Stimulated activated CD8-positive, alpha-beta memory T cell treated with anti-CD3 and anti-CD28 coated beads, Interleukin-12 subunit alpha, Interleukin-12 subunit beta, amount 100 ng/mL, for 4 hours (primary cell): Measurements from ENCODE around the gene MAP2K4.
"Not testable (repeated sequence)": the region's sequence is repeated elsewhere in the genome, so short reads cannot be mapped to it uniquely, and the experiment has no call there.

ENCODE experiments used
- DNase-seq: peaks from one replicate; pipeline ENCODE4 v3.0.0-alpha.2; 2020; ENCODE audit warnings: low read depth

Gene MAP2K4

DNA sequence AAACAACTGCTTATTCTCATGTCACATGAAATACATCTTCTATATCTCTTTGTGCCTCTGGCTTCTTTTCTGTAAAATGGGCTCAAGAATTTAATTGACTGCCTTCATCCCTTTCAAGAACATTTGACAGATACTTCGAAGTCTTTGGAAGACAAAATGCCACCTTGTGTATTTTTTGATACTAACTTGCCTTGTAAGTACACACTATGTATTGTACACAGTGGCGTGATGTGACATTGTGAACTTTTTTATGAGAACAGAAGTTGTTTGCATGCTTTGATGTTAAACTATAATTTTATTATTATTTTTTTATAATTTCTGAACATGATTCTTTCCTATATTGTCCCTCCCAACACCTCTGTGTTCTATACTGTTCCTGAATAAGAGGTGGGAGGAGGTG is 73.7 kb downstream of the MAP2K4 start:
- DNase-seq = no peak

GRCh38 chr17:12095522-12095921 is 74.8 kb downstream of the MAP2K4 start:
- no peak for DNase-seq

- no peak for DNase-seq
These were observed 76.6 kb downstream of the MAP2K4 start for GRCh38 chr17:12097326-12097725.

DNA sequence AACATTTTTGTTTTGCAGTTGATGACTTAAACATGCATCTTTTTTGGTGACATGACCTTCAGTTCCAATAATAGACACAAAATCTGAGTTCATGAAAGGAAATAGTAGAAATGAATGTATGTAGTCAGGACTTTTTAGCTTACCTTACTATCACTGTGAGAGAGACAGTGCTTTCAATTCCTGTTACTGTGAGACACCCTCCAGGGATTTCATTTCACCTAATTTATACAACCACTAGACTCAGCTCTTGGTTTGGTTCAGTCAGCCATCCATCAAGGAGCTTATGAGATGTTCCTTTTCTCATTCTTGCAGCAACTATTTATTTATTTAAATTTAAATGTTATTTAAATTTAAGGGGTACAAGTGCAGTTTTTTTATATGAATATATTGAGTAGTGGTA is 77.9 kb downstream of the MAP2K4 start:
- DNase-seq = no peak

DNA sequence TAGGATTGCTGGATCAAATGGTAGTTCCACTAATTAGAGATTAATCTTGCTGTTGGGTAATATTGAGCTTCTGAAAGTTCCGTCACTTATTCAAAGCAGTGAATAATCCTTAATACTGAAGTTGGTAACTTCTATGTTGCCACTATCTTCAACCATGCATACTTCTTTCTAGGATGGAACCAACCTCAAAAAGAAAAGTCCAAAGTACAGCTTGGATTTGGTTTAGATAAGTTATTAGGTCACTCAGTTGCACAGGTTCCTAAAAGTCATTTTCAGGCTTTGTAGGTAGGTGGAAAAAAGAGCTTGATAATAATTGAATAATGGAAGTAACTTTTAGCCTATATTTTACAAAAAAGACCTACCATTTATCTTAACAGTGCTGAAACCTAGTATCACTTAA is 78.7 kb downstream of the MAP2K4 start:
- no peak for DNase-seq

- DNase-seq = no peak
These were observed 84.2 kb downstream of the MAP2K4 start for GRCh38 chr17:12104831-12105230.

- DNase-seq = no peak
These were observed 87.2 kb downstream of the MAP2K4 start for GRCh38 chr17:12107905-12108304.

DNA sequence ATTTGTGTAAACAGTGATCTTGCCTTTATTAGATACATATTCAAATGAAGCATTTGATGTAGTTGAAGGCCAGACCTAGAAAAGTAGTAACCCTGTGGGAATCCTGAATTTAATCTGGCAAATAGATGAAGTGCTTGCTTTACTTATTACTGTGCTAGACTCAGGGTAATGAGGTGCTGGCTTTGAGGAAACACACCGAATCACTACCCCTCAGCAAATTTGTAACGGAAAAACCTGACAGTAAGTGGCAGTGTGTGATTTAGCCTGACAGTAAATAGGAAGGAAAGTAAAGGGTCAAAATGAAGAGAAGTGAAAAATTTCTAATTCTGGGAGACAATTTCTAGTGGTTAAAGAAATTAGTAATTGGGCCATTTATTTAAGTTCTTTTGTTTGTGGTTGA is 90.2 kb downstream of the MAP2K4 start:
- no peak for DNase-seq

DNA sequence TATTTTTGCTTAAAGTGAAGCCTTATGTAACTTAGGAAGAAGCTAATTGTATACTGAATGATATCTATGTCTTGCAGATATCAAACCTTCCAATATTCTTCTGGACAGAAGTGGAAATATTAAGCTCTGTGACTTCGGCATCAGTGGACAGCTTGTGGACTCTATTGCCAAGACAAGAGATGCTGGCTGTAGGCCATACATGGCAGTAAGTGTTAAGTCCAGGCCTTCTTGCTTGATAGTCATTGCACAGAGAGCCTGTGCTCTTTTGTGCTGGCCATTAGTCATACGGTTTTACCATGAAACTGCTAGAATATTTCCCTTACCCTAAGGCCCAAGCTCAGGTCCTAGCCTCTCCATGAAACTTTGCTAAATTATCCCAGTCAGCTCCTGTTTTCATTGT is 92.5 kb downstream of the MAP2K4 start:
- no peak for DNase-seq

- no peak for DNase-seq
These were observed 94.2 kb downstream of the MAP2K4 start for GRCh38 chr17:12114686-12115418.

- DNase-seq = no peak
These were observed 95.5 kb downstream of the MAP2K4 start for GRCh38 chr17:12116143-12116542.

DNA sequence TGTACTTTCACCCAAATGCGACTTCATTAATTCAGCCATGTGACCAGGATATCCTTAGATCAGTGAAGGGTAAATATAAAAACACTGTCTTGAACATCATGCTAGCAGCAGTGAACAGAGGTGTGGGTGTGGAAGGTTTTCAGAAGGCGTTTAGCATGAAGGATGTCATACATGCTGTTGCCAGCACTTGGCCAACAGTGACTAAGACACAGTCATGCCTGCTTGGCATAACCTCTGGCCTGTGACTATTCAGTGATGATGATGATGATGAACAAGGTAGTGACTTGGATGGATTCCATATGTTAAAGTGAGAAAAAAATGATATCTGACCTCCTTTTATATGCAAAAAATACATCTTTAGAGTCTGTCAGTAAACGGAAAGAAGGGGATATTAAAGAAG is 97.9 kb downstream of the MAP2K4 start:
- no peak for DNase-seq

GRCh38 chr17:12122075-12122474 is 101.4 kb downstream of the MAP2K4 start:
- no peak for DNase-seq

GRCh38 chr17:12127177-12127576 is 106.5 kb downstream of the MAP2K4 start:
- no peak for DNase-seq

DNA sequence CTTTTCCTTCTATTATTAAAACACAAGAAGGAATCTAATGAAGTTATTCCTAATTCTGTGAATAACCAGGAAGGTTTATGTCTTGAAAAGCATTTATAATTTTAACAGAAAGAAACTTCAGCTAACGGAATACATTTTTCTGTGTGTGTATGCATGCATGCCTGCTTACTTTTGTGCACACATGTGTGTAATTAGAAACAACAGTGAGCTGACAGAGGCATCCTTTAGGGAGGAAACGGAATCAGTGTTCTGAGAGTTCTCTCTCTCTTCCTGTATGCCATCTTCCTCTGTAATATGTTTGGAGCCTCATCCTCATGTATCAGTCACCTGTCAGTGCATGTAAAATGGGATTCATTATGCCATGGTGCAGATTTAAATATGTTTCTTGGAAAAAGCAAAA is 107.0 kb downstream of the MAP2K4 start:
- no peak for DNase-seq

- no peak for DNase-seq
These were observed 108.3 kb downstream of the MAP2K4 start for GRCh38 chr17:12128946-12129345.

DNA sequence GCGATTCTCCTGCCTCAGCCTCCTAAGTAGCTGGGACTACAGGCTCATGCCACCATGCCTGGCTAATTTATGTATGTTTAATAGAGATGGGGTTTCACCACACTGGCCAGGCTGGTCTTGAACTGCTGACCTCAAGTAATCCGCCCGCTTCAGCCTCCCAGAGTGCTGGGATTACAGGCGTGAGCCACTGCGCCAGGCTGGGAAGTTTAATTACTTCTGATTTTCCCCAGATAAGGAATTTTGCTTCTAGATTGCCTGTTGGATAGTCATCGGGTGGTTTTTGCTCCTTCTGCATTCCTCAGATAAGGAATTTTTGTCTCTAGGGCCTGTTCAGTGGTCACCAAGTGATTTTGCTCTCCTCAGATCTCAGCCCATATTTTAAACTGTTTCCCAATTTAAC is 112.5 kb downstream of the MAP2K4 start:
- no peak for DNase-seq

GRCh38 chr17:12134101-12134500 is 113.4 kb downstream of the MAP2K4 start:
- DNase-seq = no peak

DNA sequence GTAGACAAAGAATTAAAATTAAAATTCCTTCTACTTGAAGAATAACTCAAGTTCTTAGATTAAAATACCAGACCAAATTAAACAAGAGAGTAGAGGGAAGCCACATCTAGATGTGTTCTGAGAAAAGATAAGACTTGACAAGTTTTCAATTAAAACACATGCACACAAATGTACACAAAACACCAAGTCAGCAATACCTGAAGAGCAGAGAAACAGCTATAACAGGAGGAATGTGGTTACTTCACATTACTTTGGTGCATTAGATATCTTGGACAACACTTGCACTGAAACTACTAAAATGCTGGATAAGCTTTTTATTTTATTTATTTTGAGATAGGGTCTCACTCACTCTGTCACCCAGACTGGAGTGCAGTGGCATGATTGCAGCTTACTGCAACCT is 113.9 kb downstream of the MAP2K4 start:
- DNase-seq = no peak

GRCh38 chr17:12136243-12136642 is 115.6 kb downstream of the MAP2K4 start:
- DNase-seq = no peak

DNA sequence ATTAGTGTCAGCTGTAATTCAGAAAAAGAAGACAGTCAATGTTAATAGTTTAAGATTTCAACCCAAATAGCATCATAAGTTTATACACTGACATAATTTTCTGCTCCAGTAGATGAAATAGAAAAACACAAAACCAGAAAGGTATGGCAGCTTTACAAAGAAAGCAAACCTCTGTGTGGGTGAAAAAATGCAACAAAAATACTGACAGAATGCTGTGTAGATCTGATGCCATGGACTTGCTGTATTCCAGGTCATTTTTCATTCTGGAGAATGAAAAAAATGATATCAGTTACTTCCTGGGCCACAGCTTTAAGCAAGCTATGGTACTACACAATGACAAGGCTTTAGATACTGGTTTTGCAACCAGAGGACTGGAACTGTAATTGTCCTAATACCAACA is 116.0 kb downstream of the MAP2K4 start:
- no peak for DNase-seq

DNA sequence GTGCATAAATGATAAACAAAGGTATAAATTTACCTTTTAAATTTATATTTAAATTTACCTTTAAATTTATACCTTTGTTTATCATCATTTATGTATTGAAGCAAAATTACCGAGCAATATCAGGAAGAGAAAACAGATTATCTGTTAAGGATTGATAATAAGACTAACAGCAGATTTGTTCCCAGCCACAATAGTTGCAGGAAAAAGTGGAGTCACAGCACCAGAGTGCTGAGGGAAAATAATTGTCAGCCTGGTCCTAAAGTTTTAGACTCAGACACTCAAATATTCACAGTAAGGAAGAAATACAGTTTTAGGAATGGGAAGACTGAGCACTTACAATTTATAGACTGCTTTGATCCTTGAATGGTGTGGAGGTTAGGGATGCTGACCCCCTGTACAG is 117.2 kb downstream of the MAP2K4 start:
- DNase-seq = no peak

DNA sequence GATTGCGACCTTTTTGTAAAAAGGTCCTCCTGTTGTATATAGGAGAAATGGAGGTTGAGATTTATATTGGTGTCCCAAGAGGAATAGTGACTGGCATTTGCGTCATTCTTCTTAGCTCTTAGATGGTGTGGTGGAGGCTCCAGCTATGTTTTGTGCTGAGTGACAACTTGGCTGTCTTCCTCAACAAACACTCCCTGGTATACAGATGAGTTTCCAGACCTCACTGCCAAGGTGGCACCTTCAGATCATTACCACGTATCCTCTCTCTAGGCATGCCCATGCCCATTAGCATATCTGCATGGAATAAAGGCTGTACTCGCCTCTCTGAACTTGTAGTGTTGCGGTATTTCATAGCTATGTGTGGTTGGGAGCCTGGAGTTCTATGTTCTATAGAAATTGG is 120.0 kb downstream of the MAP2K4 start:
- DNase-seq = no peak

GRCh38 chr17:12162187-12162586 is 141.5 kb downstream of the MAP2K4 start:
- DNase-seq = not testable (repeated sequence)

DNA sequence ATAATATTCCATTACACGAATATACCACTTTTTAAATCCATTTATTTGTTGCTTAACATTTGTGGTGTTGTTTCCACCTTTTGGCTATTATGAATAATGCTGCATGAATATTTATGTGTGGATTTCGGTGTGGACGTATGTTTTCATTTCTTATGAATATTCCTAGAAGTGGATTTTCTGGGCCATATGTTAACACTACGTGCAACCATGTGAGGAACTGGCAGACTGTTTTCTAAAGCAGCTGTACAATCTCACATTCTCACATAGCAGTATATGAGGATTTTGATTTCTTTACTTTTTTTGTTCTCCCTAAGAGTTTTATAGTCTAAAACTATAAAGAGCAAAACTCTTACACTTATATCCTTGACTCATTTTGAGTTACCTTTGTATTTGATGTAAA is 143.4 kb downstream of the MAP2K4 start:
- no peak for DNase-seq
